Adrenal gland (tissue), 12 donors: ENCODE measurements around the gene EFNA4. TPM values are rescaled to one million over a fixed set of nuclear protein-coding genes. Genes with fewer than 3 reads are reported as not detected.

ENCODE experiments used
- DNase-seq, 7 donors: peaks; one replicate each; pipeline ENCODE4 v3.0.0-alpha.2; 2019 to 2020
- H3K27ac ChIP-seq, 5 donors: fragments of 200-600 bp; sonication (generic) in 4 of 5; 1 replicate in 3 of 5; 2 replicates in 2 of 5; pipeline versions ENCODE4 v1.5.1 to v1.8.0; 2016 to 2020; ENCODE audit warnings: mild to moderate bottlenecking in 1 of 5
- H3K27me3 ChIP-seq: fragments of 200-600 bp; 2 replicates; pipeline ENCODE4 v1.8.0; 2021
- H3K36me3 ChIP-seq, 2 donors: fragments of 200-600 bp; replicated peaks in 1 of 2; 1 replicate in 1 of 2; 2 replicates in 1 of 2; pipeline versions ENCODE4 v1.5.1 to v1.8.0; 2018 to 2022
- H3K4me1 ChIP-seq, 2 donors: fragments of 200-600 bp; replicated peaks in 1 of 2; 1 replicate in 1 of 2; 2 replicates in 1 of 2; pipeline versions ENCODE4 v1.5.1 to v1.8.0; 2018 to 2021
- H3K4me3 ChIP-seq, 4 donors: fragments of 200-600 bp; sonication (generic) in 3 of 4; one replicate each; pipeline ENCODE4 v1.5.1; 2016 to 2018
- H3K9me3 ChIP-seq, 3 donors: fragments of 200-600 bp; sonication (generic) in 1 of 3; replicated peaks in 1 of 3; 1 replicate in 2 of 3; 2 replicates in 1 of 3; pipeline versions ENCODE4 v1.5.1 to v1.8.0; 2016 to 2021
- CTCF ChIP-seq, 6 experiments: fragments of 450-650 bp in 4 of 6; fragments of 200-600 bp in 2 of 6; sonication (generic) in 1 of 6; IDR thresholded peaks; 1 replicate in 5 of 6; 2 replicates in 1 of 6; pipeline versions ENCODE4 v1.5.1 to v1.8.0; 2016 to 2021; ENCODE audit warnings: antibody characterized with exemption in 6 of 6, mild to moderate bottlenecking in 2 of 6, moderate library complexity in 1 of 6
- POLR2A ChIP-seq, 2 donors: fragments of 450-650 bp; IDR thresholded peaks; one replicate each; pipeline ENCODE4 v1.6.1; 2017; ENCODE audit warnings: antibody characterized with exemption in 2 of 2, mild to moderate bottlenecking in 2 of 2, moderate library complexity in 1 of 2
- WGBS, 4 donors: extraction: QIAGEN DNeasy Blood & Tissue Kit in 2 of 4; methylation state at CpG; one replicate each; pipeline versions ENCODE4 v1.1.5 to v1.1.7; 2013 to 2017; 5-methylcytosine and 5-hydroxymethylcytosine counted together
- intact Hi-C, 2 donors: fragments of 100-400 bp; cut with DNase I; formaldehyde crosslinking; loops; one replicate each; pipeline versions ENCODE4 v1.14.1 to v1.15.0; 2022 to 2023
- polyA plus RNA-seq, 3 donors: library from polyadenylated mRNA; stranded (reverse); fragments of 200-250 nt in 2 of 3; fragments of 350-450 nt in 1 of 3; fragmentation: Illumina TruSeq in 1 of 3; extraction: RNeasy Lipid Tissue Mini Kit (QIAGEN cat#74804) in 1 of 3; gene quantifications; one replicate each; pipeline ENCODE4 v1.2.3, GENCODE V29; 2013 to 2014
- total RNA-seq, 9 donors: library from RNA; depleted of rRNA in 4 of 9; stranded (reverse); fragments of >200 nt in 4 of 9; fragments of 120-200 nt in 1 of 9; fragmentation: NEBNext Ultra II Directional in 1 of 9; extraction: Animal tissue kit (Norgen Biotek cat#: 25700) in 1 of 9; gene quantifications; one replicate each; pipeline versions ENCODE4 v1.1.0 to v1.2.4, GENCODE V29; 2013 to 2023
- donor health status: healthy with polysubstance abuse.
- donor health status: Bipolar disorder and iron deficiency.
- donor health status: DM: yes; HTN: yes; CAD: no.
- donor health status: DM: no; HTN: no; CAD: no.
- donor health status: DM: no; HTN: no; CAD: no.
- donor health status: DM: yes; HTN: yes; CAD: no.

Gene EFNA4
- total and polyA plus RNA-seq, 12 donors = 3.5 to 28.7 (median 12.4) TPM

GRCh38 chr1:155038602-155039307, 24.8 kb upstream of the EFNA4 start:
- Histone ChIP-seq H3K36me3 (no peaks in the 10 kb centered on the region), H3K27ac (no peak overlapping the region), H3K4me1 (no peaks in the 10 kb centered on the region), H3K27me3 (no peaks in the 10 kb centered on the region), H3K4me3 (no peak overlapping the region), H3K9me3 (no peaks in the 10 kb centered on the region)
- intact Hi-C loops = no loop called here
- WGBS, 4 donors = 63 to 70% (median 67%) methylated on average over 8 of the region's 8 CpGs
- no peak for DNase-seq
- TF ChIP-seq CTCF (IDR thresholded peaks at IDR 0.05) (no peak), POLR2A (IDR thresholded peaks at IDR 0.05) (no peak)

GRCh38 chr1:155039308-155039669, 24.3 kb upstream of the EFNA4 start:
- no peaks in the 10 kb centered on the region for H3K9me3 ChIP-seq
- intact Hi-C loops = no loop called here
- no peaks in the 10 kb centered on the region for H3K36me3 ChIP-seq
- WGBS, 4 donors = 66 to 76% (median 73%) methylated on average over 4 of the region's 4 CpGs
- no peak overlapping the region for H3K4me3 ChIP-seq
- H3K27ac ChIP-seq = no peak overlapping the region
- no peak for DNase-seq
- H3K4me1 ChIP-seq = no peaks in the 10 kb centered on the region
- TF ChIP-seq CTCF (IDR thresholded peaks at IDR 0.05) = no peak
- TF ChIP-seq POLR2A (IDR thresholded peaks at IDR 0.05) = no peak
- no peaks in the 10 kb centered on the region for H3K27me3 ChIP-seq

GRCh38 chr1:155040358-155041093, 23.0 kb upstream of the EFNA4 start:
- intact Hi-C loops = no loop called here
- TF ChIP-seq POLR2A (IDR thresholded peaks at IDR 0.05) (no peak), CTCF (IDR thresholded peaks at IDR 0.05) (no peak)
- no peaks in the 10 kb centered on the region for H3K36me3 ChIP-seq
- peaks cover 3 to 9% of the 10 kb centered on the region in 2 donors for H3K4me1 ChIP-seq
- H3K4me3 ChIP-seq = no peak overlapping the region
- 85 to 92% (median 89%) methylated on average over 10 to 14 of the region's 14 CpGs for WGBS, 4 donors
- H3K9me3 ChIP-seq = no peaks in the 10 kb centered on the region
- no peak overlapping the region for H3K27ac ChIP-seq
- no peak for DNase-seq
- H3K27me3 ChIP-seq = no peaks in the 10 kb centered on the region

- Histone ChIP-seq H3K27me3 (no peaks in the 10 kb centered on the region), H3K4me3 (no peak overlapping the region), H3K4me1 (peaks cover 3 to 9% of the 10 kb centered on the region in 2 donors), H3K36me3 (no peaks in the 10 kb centered on the region), H3K27ac (no peak overlapping the region), H3K9me3 (no peaks in the 10 kb centered on the region)
- DNase-seq = no peak
- WGBS, 4 donors = 79 to 84% (median 81%) methylated on average over 5 of the region's 5 CpGs
- no peak for TF ChIP-seq CTCF (IDR thresholded peaks at IDR 0.05)
- no peak for TF ChIP-seq POLR2A (IDR thresholded peaks at IDR 0.05)
- intact Hi-C loops = no loop called here
Observed at GRCh38 chr1:155042789-155043188, 20.8 kb upstream of the EFNA4 start.
